ENCODE data around the gene KLHL3. TPM values are rescaled to one million over a fixed set of nuclear protein-coding genes. Genes with fewer than 3 reads are reported as not detected.

The KLHL3 gene
- total RNA-seq, 1 experiment from 2014 or later, result 0.58 TPM

DNA sequence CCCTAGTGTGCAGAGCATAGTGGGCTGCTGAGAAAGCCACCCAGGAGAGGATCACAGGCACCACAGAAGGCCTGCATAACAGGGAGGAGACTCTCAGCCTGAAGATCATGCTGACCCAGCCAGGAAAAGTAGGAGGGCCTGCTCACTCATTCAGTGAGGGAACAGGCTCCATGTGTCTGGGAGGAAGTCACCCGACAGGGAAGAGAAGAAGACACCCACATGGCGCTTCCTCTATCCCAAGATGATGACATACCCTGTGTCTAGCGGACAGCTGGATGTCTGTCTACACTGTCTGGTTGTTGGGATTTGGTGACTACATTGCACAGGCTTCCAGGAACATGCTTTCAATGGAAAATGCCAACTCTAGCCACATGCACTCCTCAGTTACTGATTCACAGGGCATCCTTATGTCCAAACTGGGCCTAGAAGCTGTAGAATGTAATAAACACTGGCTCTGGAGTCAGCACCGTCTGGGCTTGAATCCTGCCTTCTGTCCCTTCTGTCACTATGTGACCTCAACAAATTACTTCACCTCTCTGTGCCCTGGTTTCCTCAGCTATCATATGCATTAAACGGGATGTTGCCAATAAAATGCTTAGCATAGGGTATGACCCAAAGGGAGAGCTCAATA, 47.6 kb downstream of the KLHL3 start:
- CTCF ChIA-PET, result no interaction called here
- Histone ChIP-seq H3K36me3 (ENCODE audit: insufficient read depth, low read length, poor library complexity, severe bottlenecking) (no peaks in the 10 kb centered on the region), H3K4me3 (ENCODE audit: low read depth, low read length, poor library complexity, severe bottlenecking) (no peak overlapping the region), H3K9me3 (ENCODE audit: low read depth, low read length, poor library complexity, severe bottlenecking) (no peaks in the 10 kb centered on the region), H3K27me3 (replicated peaks; ENCODE audit: insufficient read depth, low read depth, low read length, poor library complexity) (no peaks in the 10 kb centered on the region), H3K4me1 (ENCODE audit: insufficient read depth, low read length, poor library complexity, severe bottlenecking) (no peaks in the 10 kb centered on the region), H3K27ac (ENCODE audit: low read depth, low read length, poor library complexity, severe bottlenecking) (no peak overlapping the region)
- BruUV-seq (replicated peaks), result no TSS peak
- TF ChIP-seq EZH2 (IDR thresholded peaks at IDR 0.05; ENCODE audit: borderline replicate concordance, low read depth, low read length, poor library complexity, severe bottlenecking), result no peak
- TF ChIP-seq, protein P1, sequence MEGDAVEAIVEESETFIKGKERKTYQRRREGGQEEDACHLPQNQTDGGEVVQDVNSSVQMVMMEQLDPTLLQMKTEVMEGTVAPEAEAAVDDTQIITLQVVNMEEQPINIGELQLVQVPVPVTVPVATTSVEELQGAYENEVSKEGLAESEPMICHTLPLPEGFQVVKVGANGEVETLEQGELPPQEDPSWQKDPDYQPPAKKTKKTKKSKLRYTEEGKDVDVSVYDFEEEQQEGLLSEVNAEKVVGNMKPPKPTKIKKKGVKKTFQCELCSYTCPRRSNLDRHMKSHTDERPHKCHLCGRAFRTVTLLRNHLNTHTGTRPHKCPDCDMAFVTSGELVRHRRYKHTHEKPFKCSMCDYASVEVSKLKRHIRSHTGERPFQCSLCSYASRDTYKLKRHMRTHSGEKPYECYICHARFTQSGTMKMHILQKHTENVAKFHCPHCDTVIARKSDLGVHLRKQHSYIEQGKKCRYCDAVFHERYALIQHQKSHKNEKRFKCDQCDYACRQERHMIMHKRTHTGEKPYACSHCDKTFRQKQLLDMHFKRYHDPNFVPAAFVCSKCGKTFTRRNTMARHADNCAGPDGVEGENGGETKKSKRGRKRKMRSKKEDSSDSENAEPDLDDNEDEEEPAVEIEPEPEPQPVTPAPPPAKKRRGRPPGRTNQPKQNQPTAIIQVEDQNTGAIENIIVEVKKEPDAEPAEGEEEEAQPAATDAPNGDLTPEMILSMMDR (conservative IDR thresholded peaks at IDR 0.05; ENCODE audit: low read depth, low read length), result no peak
- no peak for DNase-seq (ENCODE audit: low spot score)
- POLR2A ChIA-PET (ENCODE audit: low non-redundant PET), result no interaction called here
- intact Hi-C loops (cut with micrococcal nuclease; ENCODE audit: unreplicated experiment), result no loop called here

DNA sequence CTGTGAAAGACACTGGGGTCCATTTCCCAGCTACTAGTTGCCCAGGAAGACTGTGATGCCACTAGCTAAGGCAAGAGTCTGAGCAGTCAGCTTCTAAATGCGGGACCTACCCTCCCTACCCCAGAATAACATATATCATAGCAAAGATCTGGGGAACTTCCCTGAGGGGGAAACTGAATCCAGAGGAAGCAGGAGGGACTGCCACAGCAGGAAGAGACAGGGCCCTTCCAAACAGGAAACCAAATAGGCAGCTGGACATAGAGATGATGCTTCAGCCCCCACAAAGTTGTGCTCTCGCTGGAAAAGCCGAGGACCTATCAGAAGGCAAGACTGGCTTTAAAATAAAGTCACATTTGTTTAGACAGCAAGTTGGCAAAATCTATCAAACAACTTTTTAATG, 51.1 kb downstream of the KLHL3 start:
- CTCF ChIA-PET, result no interaction called here
- no peaks in the 10 kb centered on the region for H3K27me3 ChIP-seq (replicated peaks; ENCODE audit: insufficient read depth, low read depth, low read length, poor library complexity)
- no TSS peak for BruUV-seq (replicated peaks)
- DNase-seq (ENCODE audit: low spot score), result no peak
- intact Hi-C loops (cut with micrococcal nuclease; ENCODE audit: unreplicated experiment), result no loop called here
- POLR2A ChIA-PET (ENCODE audit: low non-redundant PET), result no interaction called here
- no peaks in the 10 kb centered on the region for H3K4me1 ChIP-seq (ENCODE audit: insufficient read depth, low read length, poor library complexity, severe bottlenecking)
- no peak for TF ChIP-seq EZH2 (IDR thresholded peaks at IDR 0.05; ENCODE audit: borderline replicate concordance, low read depth, low read length, poor library complexity, severe bottlenecking)
- TF ChIP-seq, protein P1 (conservative IDR thresholded peaks at IDR 0.05; ENCODE audit: low read depth, low read length), result no peak
- no peak overlapping the region for H3K4me3 ChIP-seq (ENCODE audit: low read depth, low read length, poor library complexity, severe bottlenecking)
- no peak overlapping the region for H3K27ac ChIP-seq (ENCODE audit: low read depth, low read length, poor library complexity, severe bottlenecking)
- H3K9me3 ChIP-seq (ENCODE audit: low read depth, low read length, poor library complexity, severe bottlenecking), result no peaks in the 10 kb centered on the region
- H3K36me3 ChIP-seq (ENCODE audit: insufficient read depth, low read length, poor library complexity, severe bottlenecking), result no peaks in the 10 kb centered on the region

DNA sequence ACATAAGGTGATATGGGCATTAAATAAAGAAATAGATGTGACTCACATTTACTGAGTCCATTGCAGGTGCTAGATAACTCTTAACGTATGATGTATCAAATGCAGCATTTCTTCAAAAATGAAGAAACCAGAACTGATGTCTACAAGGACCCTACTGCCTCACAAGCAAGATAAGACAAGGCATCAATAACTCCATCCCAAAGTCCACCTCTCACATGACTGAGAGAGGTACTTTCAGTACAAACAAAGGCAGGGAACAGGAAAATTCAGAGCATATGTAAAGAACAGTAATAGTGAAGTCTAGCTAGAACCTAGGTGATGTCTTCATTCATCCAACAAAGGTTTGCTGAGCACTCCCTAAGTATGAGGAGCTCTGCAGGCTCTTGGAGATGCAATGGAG, 54.7 kb downstream of the KLHL3 start:
- POLR2A ChIA-PET (ENCODE audit: low non-redundant PET), result no interaction called here
- no peaks in the 10 kb centered on the region for H3K27me3 ChIP-seq (replicated peaks; ENCODE audit: insufficient read depth, low read depth, low read length, poor library complexity)
- H3K4me1 ChIP-seq (ENCODE audit: insufficient read depth, low read length, poor library complexity, severe bottlenecking), result no peaks in the 10 kb centered on the region
- intact Hi-C loops (cut with micrococcal nuclease; ENCODE audit: unreplicated experiment), result no loop called here
- BruUV-seq (replicated peaks), result no TSS peak
- CTCF ChIA-PET, result no interaction called here
- no peaks in the 10 kb centered on the region for H3K36me3 ChIP-seq (ENCODE audit: insufficient read depth, low read length, poor library complexity, severe bottlenecking)
- H3K27ac ChIP-seq (ENCODE audit: low read depth, low read length, poor library complexity, severe bottlenecking), result no peak overlapping the region
- TF ChIP-seq, protein P1 (conservative IDR thresholded peaks at IDR 0.05; ENCODE audit: low read depth, low read length), result no peak
- TF ChIP-seq EZH2 (IDR thresholded peaks at IDR 0.05; ENCODE audit: borderline replicate concordance, low read depth, low read length, poor library complexity, severe bottlenecking), result no peak
- no peaks in the 10 kb centered on the region for H3K9me3 ChIP-seq (ENCODE audit: low read depth, low read length, poor library complexity, severe bottlenecking)
- no peak for DNase-seq (ENCODE audit: low spot score)
- no peak overlapping the region for H3K4me3 ChIP-seq (ENCODE audit: low read depth, low read length, poor library complexity, severe bottlenecking)

Data from A673 (cell line).